ENCODE data around the gene WDR48.

The WDR48 gene

GRCh38 chr3:39141171-39141995 lies 89.6 kb downstream of the WDR48 start:
- peak; percentile 29 for DNase-seq

GRCh38 chr3:39142067-39142466 lies 90.3 kb downstream of the WDR48 start:
- no peak for DNase-seq

GRCh38 chr3:39143051-39143885 lies 91.5 kb downstream of the WDR48 start:
- DNase-seq: no peak

GRCh38 chr3:39144095-39144747 lies 92.4 kb downstream of the WDR48 start:
- DNase-seq: peak; percentile 85

- no peak for DNase-seq
These were observed 93.0 kb downstream of the WDR48 start for GRCh38 chr3:39144748-39145380.

- no peak for DNase-seq
These were observed 94.3 kb downstream of the WDR48 start for GRCh38 chr3:39146083-39146501.

All from NCI-H1105 treated with DMSO at 0.1 percent for 48 hours (cell line).